GM20000 (cell line): Measurements from ENCODE around the gene OSBPL7.

ENCODE experiments used
- DNase-seq: peaks from one replicate; pipeline ENCODE4 v3.0.0; 2012; ENCODE audit warnings: low spot score
- TF ChIP-seq, protein P1 (sequence below): IDR thresholded peaks from 2 replicates; pipeline ENCODE4 v1.5.1; 2012; ENCODE audit warnings: mild to moderate bottlenecking, control low read depth; ENCODE audit errors: extremely low read depth, missing control alignments

The OSBPL7 gene

DNA sequence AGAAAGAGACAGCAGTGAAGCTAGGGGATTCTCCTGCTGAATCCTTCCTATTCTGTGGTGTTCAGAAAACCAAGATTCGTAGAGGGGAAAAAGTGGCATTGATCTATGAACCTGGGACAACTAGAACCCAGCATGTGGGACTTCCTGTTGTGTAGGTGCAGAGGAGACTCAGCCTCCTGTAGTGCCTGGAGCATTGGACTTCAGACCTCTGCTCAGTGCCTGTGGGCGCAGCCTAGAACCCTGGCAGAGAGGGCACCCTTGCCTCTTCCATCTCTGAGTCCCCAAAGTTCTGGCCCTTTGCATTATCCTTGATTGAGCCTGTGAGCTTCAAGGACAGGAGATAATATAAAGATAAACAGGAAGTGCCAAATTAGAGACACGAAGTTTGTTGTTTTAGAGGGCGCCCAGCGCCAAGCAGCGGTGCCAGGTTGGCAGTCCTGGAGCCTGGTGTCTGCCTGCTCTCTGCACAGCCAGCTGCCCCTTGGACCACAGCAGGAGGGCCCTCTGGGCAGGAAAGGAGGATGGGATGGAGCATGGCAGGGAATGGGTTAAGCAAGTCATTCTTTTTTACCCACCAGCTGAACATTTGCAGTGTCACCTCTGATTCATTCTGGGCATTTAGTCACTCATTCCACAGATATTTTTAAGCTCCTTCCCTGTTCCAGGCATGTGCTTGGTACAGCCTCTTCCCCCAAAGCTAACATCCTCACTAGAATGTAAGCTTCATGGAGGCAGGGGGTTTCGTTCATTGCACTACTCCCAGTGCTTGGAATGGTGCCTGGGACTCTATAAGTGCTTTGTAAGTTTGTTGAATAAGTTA is 41.2 kb upstream of the OSBPL7 start:
- DNase-seq: no peak
- TF ChIP-seq, protein P1, sequence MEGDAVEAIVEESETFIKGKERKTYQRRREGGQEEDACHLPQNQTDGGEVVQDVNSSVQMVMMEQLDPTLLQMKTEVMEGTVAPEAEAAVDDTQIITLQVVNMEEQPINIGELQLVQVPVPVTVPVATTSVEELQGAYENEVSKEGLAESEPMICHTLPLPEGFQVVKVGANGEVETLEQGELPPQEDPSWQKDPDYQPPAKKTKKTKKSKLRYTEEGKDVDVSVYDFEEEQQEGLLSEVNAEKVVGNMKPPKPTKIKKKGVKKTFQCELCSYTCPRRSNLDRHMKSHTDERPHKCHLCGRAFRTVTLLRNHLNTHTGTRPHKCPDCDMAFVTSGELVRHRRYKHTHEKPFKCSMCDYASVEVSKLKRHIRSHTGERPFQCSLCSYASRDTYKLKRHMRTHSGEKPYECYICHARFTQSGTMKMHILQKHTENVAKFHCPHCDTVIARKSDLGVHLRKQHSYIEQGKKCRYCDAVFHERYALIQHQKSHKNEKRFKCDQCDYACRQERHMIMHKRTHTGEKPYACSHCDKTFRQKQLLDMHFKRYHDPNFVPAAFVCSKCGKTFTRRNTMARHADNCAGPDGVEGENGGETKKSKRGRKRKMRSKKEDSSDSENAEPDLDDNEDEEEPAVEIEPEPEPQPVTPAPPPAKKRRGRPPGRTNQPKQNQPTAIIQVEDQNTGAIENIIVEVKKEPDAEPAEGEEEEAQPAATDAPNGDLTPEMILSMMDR: no peak

DNA sequence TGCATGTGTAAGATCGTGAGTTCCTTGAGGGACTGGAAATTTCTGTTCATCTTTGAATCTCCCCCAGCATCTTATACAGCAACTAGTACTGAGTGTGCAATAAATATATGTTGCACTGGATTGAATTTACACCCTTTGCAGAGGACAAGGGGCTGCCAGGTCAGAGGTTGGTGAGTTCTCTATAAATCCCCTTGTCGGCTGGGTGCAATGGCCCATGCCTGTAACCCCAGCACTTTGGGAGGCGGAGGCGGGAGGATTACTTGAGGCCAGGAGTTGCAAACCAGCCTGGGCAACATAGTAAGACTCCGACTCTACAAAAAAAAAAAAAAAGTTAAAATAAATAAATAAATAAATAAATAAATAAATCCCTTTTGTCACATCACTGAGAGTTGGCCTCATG is 38.8 kb upstream of the OSBPL7 start:
- TF ChIP-seq, protein P1: no peak

DNA sequence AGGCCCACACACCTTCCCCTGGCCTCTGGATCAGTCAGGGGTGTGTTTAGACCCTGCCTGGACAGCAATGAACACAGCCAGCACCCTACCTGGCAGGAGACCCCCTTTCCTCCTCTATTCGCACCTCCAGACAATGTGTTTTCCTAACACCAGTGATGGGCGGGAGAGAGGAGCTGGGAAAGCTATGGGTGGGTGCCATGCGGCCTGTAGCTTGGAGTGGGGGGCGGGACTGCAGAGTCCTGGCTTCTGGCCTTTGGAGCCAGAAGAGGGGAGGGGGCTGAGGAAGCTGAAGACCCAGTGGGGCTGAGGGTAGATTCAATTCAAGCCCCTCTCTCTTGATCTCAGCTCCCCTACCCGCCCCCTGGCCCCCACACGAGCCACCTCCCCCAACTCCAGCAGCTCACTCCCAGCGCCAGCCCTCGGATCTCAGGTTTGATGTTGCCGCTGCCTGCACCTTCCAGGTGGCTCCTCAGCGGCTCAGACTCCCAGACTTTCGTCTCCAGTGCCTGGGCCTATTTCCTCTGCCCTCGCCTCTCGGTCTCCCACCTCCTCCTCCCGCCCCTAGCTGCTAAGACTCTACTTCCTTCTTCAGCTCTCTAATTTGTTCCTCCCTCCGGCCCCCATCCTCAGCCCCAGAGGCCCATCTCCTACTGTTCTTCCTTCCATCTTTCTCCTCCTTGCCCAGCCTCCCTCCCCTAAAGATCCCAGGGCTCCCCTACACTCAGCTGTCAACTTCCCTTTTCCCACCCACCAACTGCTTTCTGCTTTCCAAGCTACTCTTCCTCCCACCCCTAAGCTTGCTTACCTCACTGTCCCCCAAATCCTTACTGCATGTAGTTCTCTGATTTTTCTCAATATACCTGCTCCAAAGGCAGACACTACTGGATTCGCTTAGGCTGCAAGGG is 36.2 kb upstream of the OSBPL7 start:
- DNase-seq: no peak
- TF ChIP-seq, protein P1: no peak

More for the DNA sequence above, 38.8 kb upstream of the OSBPL7 start:
- DNase-seq: no peak

DNA sequence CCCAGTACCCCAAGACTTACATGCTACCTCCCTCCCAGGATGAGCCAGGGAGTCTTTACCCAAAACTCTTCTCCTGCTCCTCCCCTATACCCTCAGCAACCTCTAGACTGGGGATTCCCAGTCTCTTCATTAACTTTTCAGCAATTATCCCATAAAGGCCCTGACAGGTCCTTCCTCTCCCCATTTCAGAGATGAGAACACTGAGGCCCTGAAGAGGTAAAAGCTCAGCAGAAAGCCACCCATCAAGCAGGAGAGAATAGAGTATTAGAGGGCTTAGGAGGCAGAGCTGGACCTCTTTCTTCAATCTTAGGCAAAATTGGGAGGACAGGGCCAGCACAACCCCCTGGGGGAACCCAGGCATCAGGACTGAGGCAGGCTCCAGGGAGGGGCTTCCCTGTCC is 35.2 kb upstream of the OSBPL7 start:
- no peak for DNase-seq
- TF ChIP-seq, protein P1: no peak

DNA sequence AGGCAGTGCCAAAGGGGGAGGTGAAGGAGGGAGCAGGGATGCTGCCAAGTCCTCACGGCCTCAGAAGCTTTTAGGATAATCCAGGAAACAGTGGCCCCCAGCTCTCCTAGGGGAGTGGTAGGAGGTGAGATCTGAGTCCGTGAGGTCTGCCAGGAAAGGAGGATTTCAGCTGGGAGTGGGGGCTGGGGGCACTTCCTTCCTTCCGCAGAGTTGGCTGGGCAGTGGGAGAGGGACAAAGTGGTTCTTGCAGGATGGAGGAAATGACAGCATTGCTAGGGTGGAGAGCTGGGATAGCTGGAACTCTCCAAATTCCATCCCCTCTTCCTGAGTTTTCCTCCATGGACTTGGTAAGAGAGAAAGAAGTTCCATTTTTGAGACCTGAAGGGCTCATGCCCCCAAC is 34.1 kb upstream of the OSBPL7 start:
- no peak for DNase-seq
- TF ChIP-seq, protein P1: no peak

DNA sequence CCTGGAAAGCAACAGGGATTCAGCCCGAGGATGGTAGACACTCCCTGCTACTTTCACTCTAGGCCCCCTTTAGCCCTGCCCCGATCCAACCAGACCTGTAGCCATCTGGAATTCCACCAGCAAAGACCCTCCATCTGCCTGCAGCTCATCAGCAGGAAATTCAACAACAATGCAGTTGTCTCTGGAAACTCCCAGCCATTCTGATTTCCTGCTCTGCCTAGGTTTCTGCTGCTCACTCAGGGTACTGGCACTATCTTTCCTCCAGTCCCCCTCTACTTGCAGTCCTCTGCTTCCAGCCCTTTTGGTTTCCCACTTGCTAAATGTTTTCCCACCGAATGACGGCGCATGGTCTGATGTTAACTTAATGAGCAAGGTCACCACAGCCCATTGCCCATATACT is 32.0 kb upstream of the OSBPL7 start:
- TF ChIP-seq, protein P1: no peak
- no peak for DNase-seq

DNA sequence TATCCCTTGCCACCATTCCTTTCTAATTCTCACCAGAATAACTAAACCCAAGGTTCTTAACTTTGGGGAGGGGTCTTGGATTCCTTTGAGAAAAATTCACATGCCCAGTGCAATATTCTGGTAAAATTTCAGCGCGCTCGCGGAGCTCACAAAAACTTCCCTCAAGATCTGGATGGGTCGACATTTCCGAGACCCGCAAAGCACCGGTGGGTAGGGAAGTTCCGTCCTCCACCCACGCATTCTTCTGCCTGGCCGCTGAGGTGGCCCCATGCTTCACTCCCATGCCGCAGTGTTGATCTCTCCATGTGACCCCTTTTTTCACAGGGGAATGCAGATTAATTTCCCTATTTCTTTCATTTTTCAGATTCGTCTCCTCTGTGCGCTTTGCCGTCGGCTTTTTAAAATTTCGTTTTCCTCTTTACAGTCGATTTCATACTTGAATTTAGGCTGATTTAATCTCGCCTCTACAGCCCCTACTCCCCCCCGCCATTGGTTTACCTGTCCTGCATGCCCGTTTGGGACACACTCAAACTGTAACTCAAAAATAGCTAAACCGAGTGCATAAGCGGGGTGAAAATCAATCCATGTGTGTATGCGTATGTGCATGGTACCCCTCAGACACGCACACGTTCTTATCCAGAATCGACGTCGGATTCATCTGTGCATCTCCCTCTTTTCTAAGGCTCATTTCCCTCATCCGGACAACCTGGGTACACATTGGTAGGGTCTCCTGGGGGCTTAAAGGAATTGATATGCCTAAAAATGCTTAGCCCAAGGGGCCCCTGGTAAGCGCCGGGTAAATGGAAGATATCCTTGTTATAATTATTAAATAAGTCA is 30.7 kb upstream of the OSBPL7 start:
- DNase-seq: peak; percentile 67
- TF ChIP-seq, protein P1: no peak
